ENCODE data around the gene C11orf16. TPM values are rescaled to one million over a fixed set of nuclear protein-coding genes. Genes with fewer than 3 reads are reported as not detected.

Gene C11orf16
- total and polyA plus RNA-seq, 2 donors (not counting 3 experiments of a cell fraction or from before 2014, with no cell fraction given) = not detected

GRCh38 chr11:8973121-8973520 lies 40.4 kb upstream of the C11orf16 start:
- ChIA-PET POLR2A (no interaction called here), CTCF (no interaction called here)
- Histone ChIP-seq H2AFZ (ENCODE audit: low read depth, low read length) (no peak overlapping the region), H3K4me1 (ENCODE audit: control insufficient read depth, extremely low read depth, insufficient read depth, low read length) (no peaks in the 10 kb centered on the region), H3K4me2 (ENCODE audit: insufficient read depth, low read length) (no peak overlapping the region), H3K27me3 (ENCODE audit: control insufficient read depth in 2 of 2, insufficient read depth in 2 of 2, low read length in 2 of 2) (no peaks in the 10 kb centered on the region), H3K27ac (ENCODE audit: insufficient read depth, low read depth, low read length) (no peak overlapping the region), H3K9me1 (replicated peaks; ENCODE audit: control insufficient read depth, extremely low read depth, insufficient read depth, low read length) (no peaks in the 10 kb centered on the region), H3K4me3 (replicated peaks in 1 of 3; ENCODE audit: insufficient read depth in 1 of 3, low read depth in 1 of 3, low read length in 3 of 3) (no peak overlapping the region), H3K79me2 (ENCODE audit: control insufficient read depth, insufficient read depth, low read length) (no peaks in the 10 kb centered on the region), H3K9ac (replicated peaks; ENCODE audit: extremely low read depth, insufficient read depth, low read length) (no peak overlapping the region), H3K9me3 (replicated peaks; ENCODE audit: control insufficient read depth, insufficient read depth, low read length) (no peaks in the 10 kb centered on the region), H4K20me1 (replicated peaks; ENCODE audit: control insufficient read depth, extremely low read depth, insufficient read depth, low read length) (no peaks in the 10 kb centered on the region), H3K36me3 (ENCODE audit: control insufficient read depth in 2 of 2, extremely low read depth in 1 of 2, insufficient read depth in 2 of 2, low read length in 2 of 2) (no peaks in the 10 kb centered on the region)
- TF ChIP-seq CTCF (IDR thresholded peaks at IDR 0.05; ENCODE audit: extremely low read depth in 1 of 2, insufficient read depth in 1 of 2, low read depth in 1 of 2, low read length in 2 of 2) (no peak), POLR2A (IDR thresholded peaks at IDR 0.05; ENCODE audit: low read depth, low read length) (no peak), GATA2 (IDR thresholded peaks at IDR 0.05; ENCODE audit: insufficient read depth, insufficient read length, low read depth, low read length) (no peak)
- dilution Hi-C loops (cut with MboI; ENCODE audit: extremely low pct_ligation_motif_present, low sequenced_read_pairs) (no loop called here), intact Hi-C loops (cut with micrococcal nuclease) (no loop called here)
- no peak for DNase-seq (ENCODE audit: low read depth, low spot score)
- no TSS peak for BruUV-seq (replicated peaks)
- peak; percentile 42 for FAIRE-seq

- H3K4me3 ChIP-seq (replicated peaks in 1 of 3; ENCODE audit: insufficient read depth in 1 of 3, low read depth in 1 of 3, low read length in 3 of 3) = no peak overlapping the region
- no peaks in the 10 kb centered on the region for H3K36me3 ChIP-seq (ENCODE audit: control insufficient read depth in 2 of 2, extremely low read depth in 1 of 2, insufficient read depth in 2 of 2, low read length in 2 of 2)
- no peak for FAIRE-seq
- TF ChIP-seq POLR2AphosphoS5 (IDR thresholded peaks at IDR 0.05; ENCODE audit: insufficient read depth, low read depth, low read length) (no peak), CTCF (IDR thresholded peaks at IDR 0.05; ENCODE audit: extremely low read depth in 1 of 2, insufficient read depth in 1 of 2, low read depth in 1 of 2, low read length in 2 of 2) (no peak), FOS (IDR thresholded peaks at IDR 0.05; ENCODE audit: borderline replicate concordance, insufficient read depth, low read length) (no peak), MYC (IDR thresholded peaks at IDR 0.05; ENCODE audit: low read depth, low read length) (no peak), EZH2 (IDR thresholded peaks at IDR 0.05; ENCODE audit: borderline replicate concordance, low read depth, low read length, severe bottlenecking) (no peak), POLR2A (IDR thresholded peaks at IDR 0.05; ENCODE audit: low read depth, low read length) (no peak), GATA2 (IDR thresholded peaks at IDR 0.05; ENCODE audit: insufficient read depth, insufficient read length, low read depth, low read length) (no peak), JUN (IDR thresholded peaks at IDR 0.05; ENCODE audit: borderline replicate concordance, insufficient read depth, insufficient read length, low read depth) (no peak)
- TF ChIP-seq, protein P1, sequence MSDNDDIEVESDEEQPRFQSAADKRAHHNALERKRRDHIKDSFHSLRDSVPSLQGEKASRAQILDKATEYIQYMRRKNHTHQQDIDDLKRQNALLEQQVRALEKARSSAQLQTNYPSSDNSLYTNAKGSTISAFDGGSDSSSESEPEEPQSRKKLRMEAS (IDR thresholded peaks at IDR 0.05; ENCODE audit: insufficient read depth, insufficient read length) = no peak
- no peak overlapping the region for H3K9ac ChIP-seq (replicated peaks; ENCODE audit: extremely low read depth, insufficient read depth, low read length)
- BruUV-seq (replicated peaks) = no TSS peak
- intact Hi-C loops (cut with micrococcal nuclease) = no loop called here
- no peak overlapping the region for H2AFZ ChIP-seq (ENCODE audit: low read depth, low read length)
- H3K9me1 ChIP-seq (replicated peaks; ENCODE audit: control insufficient read depth, extremely low read depth, insufficient read depth, low read length) = no peaks in the 10 kb centered on the region
- no peaks in the 10 kb centered on the region for H3K27me3 ChIP-seq (ENCODE audit: control insufficient read depth in 2 of 2, insufficient read depth in 2 of 2, low read length in 2 of 2)
- POLR2A ChIA-PET = no interaction called here
- H3K9me3 ChIP-seq (replicated peaks; ENCODE audit: control insufficient read depth, insufficient read depth, low read length) = no peaks in the 10 kb centered on the region
- no peak overlapping the region for H3K27ac ChIP-seq (ENCODE audit: insufficient read depth, low read depth, low read length)
- dilution Hi-C loops (cut with MboI; ENCODE audit: extremely low pct_ligation_motif_present, low sequenced_read_pairs) = no loop called here
- H3K4me1 ChIP-seq (ENCODE audit: control insufficient read depth, extremely low read depth, insufficient read depth, low read length) = no peaks in the 10 kb centered on the region
- no peak for DNase-seq (ENCODE audit: low read depth, low spot score)
- H4K20me1 ChIP-seq (replicated peaks; ENCODE audit: control insufficient read depth, extremely low read depth, insufficient read depth, low read length) = no peaks in the 10 kb centered on the region
- H3K4me2 ChIP-seq (ENCODE audit: insufficient read depth, low read length) = no peak overlapping the region
- no peaks in the 10 kb centered on the region for H3K79me2 ChIP-seq (ENCODE audit: control insufficient read depth, insufficient read depth, low read length)
- CTCF ChIA-PET = no interaction called here
These were observed 39.2 kb upstream of the C11orf16 start for GRCh38 chr11:8971924-8972316.
